ENCODE measurements around the gene KCNA5. TPM values are rescaled to one million over a fixed set of nuclear protein-coding genes. Genes with fewer than 3 reads are reported as not detected.

The KCNA5 gene
- polyA plus RNA-seq, 4 donors = 2.1 to 2.9 (median 2.5) TPM

DNA sequence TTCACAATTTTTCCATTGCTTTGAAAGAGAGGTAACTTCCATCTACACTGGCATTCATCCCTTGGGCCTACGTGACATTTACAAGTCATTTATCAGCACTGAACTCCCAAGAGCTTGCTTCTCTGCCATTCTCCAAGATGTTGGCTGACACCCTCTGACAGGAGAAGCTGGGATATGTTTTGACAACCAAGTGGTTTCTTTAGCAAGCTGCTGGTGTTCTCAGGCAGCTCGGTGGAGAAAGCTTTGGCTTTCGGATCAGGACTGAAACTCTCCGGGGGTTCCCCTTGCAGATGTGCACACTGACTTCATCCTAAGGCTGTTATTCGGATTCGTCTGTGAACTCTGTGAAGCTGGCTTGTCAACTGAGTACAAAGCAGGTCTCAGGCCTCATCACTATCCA lies 15.7 kb downstream of the KCNA5 start:
- DNase-seq (ENCODE audit: low read depth in 4 of 4, low spot score in 3 of 4) = no peak

DNA sequence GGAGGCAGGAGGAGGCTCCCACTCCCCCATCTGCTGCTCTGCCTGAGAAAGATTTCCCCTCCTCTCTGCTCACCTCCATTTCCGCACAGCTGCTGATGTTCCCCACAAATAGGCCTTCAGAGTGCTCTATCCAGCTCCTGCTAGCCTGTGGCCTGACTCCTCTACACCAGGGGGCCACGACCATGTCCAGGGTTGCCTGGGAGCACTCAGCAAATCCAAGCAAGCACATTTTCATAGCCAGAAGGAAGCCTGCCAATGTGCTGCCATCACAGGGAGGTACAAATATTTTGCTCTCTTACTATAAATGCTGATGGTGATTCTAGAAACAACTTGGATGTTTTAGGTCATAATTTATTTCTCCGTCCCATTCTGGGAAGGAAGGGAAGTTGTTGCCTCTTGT lies 17.3 kb downstream of the KCNA5 start:
- DNase-seq (ENCODE audit: low read depth in 4 of 4, low spot score in 3 of 4) = no peak

DNA sequence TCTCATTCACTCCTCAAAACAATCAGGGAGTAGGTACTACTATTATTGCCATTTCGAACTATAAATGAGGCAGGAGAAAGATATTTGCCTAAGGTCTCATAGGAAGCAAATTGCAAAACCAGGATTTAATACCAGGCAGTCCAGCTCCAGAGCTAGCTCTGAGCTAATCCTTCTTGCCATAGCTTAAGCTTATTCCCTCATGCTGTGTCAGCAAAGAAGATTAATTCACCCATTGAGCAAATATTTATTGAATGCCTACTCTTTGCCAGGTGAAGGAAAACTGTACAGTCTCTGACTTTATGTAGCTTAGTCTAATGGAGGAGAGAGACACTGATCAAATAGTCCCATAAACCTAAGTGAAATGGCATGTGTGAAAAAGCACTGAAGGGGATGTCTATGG lies 19.5 kb downstream of the KCNA5 start:
- no peak for DNase-seq (ENCODE audit: low read depth in 4 of 4, low spot score in 3 of 4)

DNA sequence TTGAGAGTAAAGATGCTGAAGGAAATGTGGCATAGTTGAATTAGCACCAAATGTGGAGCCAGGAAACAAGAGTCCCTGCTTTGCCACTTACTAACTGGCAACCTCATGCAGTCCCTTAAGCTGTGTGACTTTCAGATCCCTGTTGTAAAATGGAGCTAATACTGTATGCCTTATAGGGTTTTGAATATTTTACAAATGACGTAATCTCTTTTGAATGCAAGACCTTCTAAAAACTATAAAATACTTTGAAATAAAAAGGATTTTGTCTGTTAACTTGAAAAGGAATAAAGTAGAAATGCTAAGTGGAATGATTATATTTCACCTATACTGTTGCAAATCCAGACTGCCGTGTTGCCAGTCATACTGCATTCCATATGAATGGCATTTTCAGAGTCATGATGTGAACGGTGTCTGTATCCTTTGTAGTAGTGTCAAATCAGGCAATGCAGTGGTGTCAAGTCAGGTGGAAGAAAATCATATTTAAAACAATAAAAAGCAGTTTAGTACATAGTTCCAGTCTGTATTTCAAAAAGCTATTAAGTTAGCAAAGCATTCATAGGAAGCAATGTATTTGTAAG lies 21.3 kb downstream of the KCNA5 start:
- DNase-seq (ENCODE audit: low read depth in 4 of 4, low spot score in 3 of 4) = no peak

DNA sequence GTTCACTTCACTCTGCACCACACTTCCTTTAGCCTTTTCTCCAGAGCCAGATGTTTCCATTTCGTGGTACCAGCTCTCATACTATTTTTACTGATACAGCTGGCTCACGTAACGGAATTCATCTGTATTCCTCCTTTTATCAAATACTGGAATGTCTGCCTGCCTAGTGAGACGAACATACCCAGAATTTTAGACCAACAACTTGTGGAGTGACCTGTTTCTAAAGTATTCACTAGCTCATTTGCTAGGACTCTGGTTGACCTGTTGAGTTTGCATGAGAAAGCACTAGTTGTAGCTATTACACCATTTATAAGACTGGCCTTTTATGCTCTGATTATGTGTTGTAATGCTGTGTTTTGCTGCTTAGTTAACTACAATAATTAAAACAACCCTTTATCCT lies 22.6 kb downstream of the KCNA5 start:
- no peak for DNase-seq (ENCODE audit: low read depth in 4 of 4, low spot score in 3 of 4)

DNA sequence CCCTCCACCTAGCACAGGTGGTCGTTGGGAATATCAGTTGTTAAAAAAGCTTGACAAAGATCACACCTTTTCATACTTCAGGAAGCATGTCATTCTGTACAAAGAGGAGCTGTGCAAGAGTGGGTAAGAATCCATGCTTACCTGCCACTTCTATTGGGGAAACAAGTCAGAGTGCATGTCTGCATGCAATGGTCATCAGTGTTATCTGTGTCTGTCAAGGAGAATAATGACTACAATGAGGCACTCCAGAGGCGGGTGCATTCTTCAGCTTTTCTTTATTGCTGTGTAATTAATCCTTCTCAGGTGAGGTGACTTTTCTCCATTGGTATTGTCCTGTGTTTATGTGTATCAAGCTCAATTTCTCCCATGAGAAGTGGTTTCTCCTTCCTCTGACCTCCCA lies 24.4 kb downstream of the KCNA5 start:
- no peak for DNase-seq (ENCODE audit: low read depth in 4 of 4, low spot score in 3 of 4)

DNA sequence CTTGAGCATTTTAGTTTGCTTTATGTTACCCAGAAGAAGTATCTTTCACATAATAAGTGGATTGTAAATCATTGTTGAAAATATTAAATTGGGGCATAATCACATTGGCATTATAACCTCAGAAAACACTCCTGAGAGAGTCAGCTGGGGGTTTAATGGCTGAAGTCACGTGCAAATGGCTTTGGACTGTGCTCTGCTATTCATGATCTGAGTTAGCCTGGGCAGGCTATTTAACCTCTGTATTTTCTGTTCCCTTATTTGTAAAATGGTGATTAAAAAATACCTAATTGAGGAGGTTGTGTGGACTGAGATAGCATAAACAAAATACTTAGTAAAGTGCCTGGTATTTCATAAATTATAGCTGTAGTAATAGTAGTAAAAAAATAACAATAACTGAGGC lies 24.9 kb downstream of the KCNA5 start:
- no peak for DNase-seq (ENCODE audit: low read depth in 4 of 4, low spot score in 3 of 4)

DNA sequence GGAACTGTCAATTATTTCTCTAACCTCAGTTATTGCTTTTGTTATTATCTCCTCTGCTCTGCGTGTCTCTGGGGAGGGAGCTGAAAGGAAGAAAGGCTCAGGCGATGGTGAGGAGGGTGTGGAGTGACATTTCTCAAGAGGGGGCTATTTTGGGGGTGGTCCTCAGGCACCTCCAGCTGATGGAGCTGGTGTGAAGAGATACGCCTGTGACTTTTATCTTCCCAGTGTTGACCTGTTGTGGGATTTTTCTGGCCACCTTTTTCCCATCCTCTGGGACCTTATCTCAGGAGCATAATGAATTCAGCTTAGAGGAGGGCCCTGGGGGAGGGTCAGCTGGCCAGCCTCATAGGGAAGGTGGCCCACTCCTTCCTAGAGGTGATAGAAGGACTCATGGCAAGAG lies 26.4 kb downstream of the KCNA5 start:
- DNase-seq (ENCODE audit: low read depth in 4 of 4, low spot score in 3 of 4) = no peak

DNA sequence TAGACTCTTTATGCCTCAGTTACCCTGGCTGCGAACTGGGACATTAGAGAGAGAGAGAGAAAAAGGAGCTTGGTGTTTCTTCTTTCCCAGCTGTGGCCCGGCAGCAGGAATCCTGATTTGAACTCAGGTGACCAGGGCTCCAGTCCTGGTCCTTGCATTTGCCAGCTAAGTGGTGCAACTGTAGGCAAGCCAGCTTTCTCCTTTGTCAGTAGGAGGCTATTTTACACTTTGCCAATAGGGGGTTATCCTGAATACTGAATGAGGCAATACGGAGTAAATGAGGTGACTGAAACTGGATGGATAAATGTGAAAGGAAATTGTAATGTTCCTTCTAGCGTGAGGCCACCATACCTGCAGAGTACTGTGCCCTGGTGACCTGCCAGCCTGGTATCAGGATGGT lies 27.8 kb downstream of the KCNA5 start:
- no peak for DNase-seq (ENCODE audit: low read depth in 4 of 4, low spot score in 3 of 4)

DNA sequence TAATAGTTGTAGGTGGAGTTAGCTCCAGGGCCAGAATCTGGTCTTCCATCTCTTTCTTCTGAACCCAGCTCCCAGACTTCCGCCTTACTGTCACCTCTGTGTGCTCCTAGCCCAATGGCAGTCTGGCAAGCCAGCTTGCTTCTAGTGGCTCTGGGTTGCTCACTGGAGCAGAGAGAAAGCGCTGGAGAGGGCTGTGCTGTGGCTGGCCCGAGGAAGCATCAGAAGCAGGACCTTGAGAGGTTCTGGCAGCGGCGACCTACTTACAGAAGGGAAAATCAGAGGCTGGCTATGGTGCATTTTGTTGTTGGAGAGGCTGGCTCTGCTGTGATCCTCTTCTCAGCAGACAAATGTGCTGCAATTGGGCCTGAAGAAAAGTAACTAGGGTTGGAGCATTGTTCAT lies 28.6 kb downstream of the KCNA5 start:
- DNase-seq (ENCODE audit: low read depth in 4 of 4, low spot score in 3 of 4) = no peak

DNA sequence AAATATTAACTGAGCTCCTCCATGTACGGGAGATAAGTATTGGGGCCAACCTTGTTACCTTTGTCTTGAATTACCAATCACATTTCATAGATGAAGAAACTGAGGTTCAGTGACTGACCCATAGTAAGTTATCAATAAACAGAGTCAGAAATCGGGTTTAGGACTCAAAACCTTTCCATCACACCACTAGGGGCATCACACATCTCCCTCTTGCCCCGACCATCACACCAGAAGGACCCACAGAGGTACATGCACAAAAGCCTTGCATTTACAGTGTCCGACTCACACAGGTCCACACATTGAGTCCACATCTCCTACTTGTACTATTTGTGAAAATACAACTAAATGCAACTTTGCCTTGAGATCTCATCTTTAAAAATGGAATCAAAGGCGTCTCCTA lies 29.4 kb downstream of the KCNA5 start:
- DNase-seq (ENCODE audit: low read depth in 4 of 4, low spot score in 3 of 4) = no peak

DNA sequence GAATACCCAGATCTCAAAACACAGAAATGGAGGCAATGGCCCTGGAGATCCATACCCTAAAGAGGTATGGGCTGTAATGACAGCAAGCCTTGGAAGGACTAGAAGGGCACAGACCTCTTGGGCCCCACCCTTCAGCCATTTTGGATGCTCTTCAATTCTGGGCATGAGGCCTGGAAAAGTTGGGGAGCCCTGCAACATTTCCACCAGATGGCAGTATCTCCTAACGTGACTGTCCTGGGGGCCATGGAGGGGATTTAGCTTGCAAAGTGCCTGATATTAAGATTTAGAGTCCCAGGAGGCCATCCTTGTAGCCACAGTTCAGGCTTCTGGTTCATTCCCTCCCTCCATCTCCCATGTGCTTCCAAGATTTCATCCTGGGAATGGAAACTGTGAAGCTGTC lies 30.2 kb downstream of the KCNA5 start:
- DNase-seq (ENCODE audit: low read depth in 4 of 4, low spot score in 3 of 4) = no peak

DNA sequence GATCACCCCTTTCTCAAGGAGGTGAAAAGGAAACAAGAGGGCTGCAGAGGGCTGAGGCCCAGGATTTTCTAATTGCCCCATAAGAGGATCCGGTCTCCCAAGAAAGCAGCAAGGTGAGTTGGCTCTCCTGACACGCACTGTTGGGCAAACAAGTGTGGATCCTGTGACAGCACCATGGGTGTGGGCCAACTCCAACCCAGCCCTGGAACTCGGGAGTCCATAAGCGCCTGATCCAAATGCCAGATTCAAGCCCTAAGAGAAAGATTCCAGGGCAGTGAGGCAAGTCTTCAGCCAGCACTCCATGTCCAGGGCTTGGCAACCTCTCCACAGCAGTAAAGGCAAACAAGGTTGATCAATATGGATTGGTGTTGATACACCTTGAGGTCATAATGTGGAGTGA lies 33.1 kb downstream of the KCNA5 start:
- no peak for DNase-seq (ENCODE audit: low read depth in 4 of 4, low spot score in 3 of 4)

DNA sequence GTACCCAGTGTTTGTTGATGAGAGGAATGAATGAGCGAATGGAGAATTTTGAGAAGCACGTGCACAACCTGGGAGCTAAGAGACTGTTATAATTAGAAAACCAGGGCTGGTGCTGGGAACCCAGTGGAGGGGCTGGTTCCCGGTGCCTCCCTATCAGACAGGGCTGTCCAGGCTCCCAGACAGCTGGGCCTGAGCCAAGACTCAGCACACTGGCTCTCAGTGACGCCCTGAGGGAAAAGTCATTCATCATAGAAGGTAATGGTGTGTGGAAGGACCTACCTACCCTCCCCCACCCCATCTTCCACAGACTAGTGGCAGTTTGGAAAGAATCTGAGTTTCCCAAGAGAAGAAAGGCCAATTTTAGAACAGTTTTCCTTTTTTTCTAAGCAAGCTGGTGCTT lies 34.7 kb downstream of the KCNA5 start:
- peak; percentile 31 to 73 (median 50) for DNase-seq (ENCODE audit: low read depth in 4 of 4, low spot score in 3 of 4)

DNA sequence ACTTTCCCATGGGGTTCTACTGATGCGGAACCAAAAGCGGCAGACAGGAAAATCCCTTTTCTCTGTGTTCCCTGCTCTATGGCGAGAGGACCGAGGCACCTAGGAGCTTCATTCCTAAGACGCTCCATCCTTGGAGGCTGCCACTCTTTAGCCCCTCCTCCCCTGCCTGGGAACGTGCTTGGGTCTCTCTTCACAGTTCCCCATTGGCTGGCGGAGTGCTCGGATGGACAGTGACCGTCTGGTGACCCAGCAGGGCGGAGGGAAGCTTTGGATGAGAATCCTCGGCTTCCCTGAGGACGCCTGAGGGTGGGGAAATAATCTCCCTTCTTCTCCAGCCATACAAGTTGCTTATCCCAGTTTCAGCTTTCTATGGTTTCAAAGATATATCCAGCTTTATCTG lies 37.3 kb downstream of the KCNA5 start:
- no peak for DNase-seq (ENCODE audit: low read depth in 4 of 4, low spot score in 3 of 4)

DNA sequence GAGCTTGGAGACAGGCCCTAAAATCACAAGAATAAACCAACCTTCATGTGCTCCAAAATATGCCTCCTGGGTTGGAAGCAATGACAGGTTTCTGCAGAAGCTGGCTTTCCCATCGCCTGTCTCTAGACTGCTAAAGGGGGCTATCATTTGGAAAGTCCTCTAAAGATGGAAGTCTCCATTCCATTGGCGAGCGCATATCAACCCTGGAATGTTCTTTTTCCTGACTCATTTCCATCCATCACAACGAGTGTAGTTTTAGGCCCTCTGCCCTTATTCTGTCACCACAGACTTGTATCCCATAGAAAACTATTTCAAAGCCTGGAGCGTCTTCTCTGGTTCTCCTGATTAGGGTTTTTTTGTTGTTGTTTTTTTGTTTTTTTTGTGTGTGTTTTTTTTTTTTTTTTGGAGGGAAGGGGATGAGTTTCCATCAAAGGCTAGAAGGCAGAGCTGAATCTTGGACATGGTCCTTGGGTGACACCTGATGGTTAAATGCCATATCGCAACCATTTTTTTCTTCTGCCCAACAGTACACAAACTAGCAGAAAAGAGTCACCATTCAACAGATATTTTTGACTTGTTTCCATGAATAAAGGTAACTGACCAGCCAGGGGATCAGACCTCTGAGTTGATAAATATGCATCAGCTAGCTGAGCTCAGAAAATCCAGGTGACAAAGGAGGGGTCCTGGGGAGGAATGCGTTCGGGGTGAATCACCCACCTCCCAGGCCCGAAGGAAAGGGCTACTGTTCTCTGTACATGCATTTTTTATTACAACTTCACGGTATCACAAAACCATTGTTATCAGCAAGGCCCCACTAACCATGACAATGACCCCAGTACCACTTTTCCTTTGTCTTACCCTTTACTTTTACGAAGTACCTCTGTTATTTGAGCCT lies 40.5 kb downstream of the KCNA5 start:
- peak; percentile 36 to 65 (median 45) for DNase-seq (ENCODE audit: low read depth in 4 of 4, low spot score in 3 of 4)

DNA sequence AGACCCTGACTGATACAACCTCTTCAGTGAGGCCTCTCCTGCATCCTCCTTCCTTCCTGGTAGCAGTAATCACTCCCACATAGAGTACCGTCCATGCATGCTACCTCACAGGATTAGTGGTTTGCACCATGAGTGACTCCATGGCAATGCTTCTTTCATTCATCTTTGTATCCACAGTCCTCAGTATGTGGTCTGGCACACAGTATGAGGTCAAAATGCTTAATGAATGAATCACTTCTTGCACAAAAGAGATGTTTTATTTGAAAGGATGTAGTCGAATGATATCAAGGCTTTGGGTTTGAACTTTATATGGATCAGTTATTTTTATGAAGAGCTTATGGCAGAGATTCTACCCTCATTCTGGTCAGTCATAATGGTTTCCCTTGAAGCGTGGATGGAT lies 42.2 kb downstream of the KCNA5 start:
- DNase-seq (ENCODE audit: low read depth in 4 of 4, low spot score in 3 of 4) = no peak

DNA sequence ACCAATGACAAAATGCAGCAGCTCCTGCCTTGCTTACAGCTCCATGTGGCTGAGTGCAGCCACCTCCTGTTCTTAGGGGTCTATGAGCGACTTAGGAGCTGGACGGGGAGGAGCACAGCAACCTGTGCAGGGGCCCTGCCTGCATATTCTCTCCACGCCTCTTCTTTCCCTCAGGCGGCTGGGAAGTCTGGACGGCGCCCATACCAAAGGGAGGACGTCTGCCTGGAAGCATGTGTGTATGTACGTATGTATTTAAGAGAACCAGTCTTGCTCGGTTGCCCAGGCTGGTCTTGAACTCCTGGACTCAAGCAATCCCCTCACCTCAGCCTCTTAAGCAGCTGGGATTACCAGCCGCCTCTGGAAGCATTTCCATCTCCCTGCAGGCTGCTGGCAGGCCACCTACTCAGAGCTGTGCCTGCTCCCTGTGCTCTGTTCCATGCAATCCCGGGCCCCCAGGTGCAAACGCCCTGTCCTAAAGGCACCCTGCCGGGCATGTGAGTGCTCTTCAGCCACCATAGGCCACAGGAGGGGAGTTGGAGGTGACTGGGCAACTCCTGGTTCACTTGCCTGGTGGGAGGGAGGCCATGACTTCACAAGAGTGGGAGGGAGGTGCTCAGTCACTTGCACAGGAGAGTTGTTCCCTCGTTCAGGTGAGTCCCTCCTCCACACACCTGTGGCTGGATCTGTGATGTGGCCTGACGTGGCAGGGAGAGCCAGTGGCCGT lies 44.3 kb downstream of the KCNA5 start:
- no peak for DNase-seq (ENCODE audit: low read depth in 4 of 4, low spot score in 3 of 4)

DNA sequence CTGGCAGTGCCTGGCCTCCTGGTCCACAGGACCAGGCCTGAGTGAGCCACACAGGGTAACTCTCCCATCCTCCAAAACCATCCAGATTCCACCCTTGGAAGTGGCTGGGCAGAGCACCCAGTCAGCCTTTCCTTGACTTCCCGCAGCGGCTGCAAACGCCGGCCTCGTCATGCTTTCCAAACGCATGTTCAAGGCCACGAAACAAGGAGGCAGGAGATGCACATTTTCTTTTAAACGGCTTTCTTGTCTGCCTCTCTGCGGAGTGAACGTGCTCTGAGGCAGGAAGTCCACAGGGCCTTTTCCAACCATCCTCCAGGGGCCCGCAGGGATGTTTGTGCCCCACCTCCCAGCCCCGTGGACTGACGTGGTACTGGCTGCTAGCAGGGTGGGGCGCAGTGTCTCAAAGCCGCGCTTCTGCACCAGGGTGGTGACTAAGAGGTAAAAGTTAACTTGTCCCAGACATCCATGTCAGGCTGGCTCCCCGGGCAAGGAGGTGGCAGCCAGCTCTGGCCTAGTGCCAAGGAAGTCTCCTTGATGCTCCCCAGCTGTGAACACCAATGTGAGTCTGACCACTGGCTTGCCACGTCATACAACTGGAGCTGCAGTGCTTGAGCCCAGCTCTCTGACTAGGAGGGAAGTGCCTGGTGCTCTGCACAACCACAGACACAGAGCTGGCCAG lies 45.0 kb downstream of the KCNA5 start:
- DNase-seq (ENCODE audit: low read depth in 4 of 4, low spot score in 3 of 4) = no peak

DNA sequence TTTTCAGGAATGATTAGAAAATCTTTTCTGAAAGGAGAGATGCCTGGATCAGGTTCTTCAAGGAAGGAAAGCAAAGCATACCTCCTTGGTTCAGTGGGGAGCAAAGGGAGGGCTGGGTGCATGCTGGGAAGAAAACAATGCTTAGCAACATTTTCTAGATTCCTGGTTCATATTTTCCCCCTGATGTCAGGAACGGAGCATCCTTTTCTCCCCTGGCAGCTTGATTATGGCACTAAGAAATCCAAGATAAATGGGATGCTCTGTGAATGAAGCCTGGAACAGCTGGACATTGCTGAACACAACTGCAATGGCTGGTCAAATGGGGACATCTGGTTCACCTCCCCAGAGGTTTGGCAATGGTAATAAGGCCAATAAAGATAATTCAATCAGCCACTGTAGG lies 50.9 kb downstream of the KCNA5 start:
- no peak for DNase-seq (ENCODE audit: low read depth in 4 of 4, low spot score in 3 of 4)

DNA sequence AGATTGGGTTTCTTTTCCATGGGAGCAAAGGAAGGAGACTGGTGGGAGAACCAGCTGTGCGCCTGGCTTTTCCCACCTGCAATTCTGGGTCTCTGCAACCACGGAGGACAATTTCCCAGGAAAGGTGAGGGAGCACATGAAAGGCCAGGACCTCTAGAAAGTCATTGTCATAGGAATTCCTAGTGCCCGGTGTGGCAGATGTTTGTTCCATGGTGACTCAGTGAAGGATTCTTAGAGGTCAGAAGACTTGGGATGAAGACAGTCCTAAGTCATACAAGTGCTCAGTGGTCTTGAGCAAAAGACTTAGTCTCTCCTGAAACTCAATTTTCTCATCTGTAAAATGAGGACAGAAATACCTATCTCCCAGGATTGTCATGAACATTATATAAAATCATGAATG lies 51.3 kb downstream of the KCNA5 start:
- no peak for DNase-seq (ENCODE audit: low read depth in 4 of 4, low spot score in 3 of 4)
